NCI-H446 (cell line): ENCODE data around the gene NEDD1.

ENCODE experiments used
- DNase-seq, 2 experiments: peaks; one replicate each; lab custom pipeline; 2025; lab: John Stamatoyannopoulos, UW

The NEDD1 gene, protein sequence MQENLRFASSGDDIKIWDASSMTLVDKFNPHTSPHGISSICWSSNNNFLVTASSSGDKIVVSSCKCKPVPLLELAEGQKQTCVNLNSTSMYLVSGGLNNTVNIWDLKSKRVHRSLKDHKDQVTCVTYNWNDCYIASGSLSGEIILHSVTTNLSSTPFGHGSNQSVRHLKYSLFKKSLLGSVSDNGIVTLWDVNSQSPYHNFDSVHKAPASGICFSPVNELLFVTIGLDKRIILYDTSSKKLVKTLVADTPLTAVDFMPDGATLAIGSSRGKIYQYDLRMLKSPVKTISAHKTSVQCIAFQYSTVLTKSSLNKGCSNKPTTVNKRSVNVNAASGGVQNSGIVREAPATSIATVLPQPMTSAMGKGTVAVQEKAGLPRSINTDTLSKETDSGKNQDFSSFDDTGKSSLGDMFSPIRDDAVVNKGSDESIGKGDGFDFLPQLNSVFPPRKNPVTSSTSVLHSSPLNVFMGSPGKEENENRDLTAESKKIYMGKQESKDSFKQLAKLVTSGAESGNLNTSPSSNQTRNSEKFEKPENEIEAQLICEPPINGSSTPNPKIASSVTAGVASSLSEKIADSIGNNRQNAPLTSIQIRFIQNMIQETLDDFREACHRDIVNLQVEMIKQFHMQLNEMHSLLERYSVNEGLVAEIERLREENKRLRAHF

DNA sequence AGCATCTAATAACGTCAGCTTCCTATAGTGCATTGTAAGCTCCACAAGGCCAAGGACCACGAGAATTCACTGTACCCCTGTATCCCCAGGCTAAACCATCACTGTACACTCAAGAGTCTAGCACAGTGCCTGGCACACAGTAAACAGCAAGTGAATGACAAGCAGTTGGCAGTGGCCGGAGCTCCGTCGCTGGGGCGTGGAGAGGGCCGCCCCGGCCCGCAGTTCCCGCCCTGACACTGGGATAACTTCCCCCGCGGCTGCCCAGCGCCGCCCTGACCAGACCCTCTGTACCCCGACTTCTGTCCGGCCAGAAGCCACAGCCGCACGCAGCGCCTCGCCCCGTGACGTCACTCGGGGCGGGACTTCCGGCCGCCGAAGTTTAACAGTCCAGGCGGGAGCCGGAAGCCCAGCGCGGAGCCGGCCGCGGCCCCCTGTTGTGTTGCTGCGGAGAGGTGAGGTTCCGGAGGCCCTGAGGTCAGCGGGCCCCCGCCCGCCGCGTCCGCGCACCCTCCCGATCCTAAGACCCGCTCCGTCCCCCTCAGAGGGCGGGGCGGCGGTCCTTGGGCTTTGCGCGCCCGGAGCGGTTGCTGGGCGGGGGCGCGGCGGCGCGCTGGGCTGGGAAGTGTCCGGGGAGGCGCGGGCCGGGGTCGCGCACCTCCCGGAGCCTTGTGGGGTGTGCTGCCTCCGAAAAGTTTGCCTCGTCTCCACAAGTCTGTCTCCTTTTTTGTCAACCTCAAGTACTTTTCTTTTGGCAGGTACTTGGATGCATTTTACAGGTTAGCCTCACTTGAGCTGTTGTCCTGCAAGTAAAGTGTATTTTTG, at the start of gene NEDD1:
Gene NEDD1, plus strand, starts transcription at position 409 of the 822 bp plus-strand sequence. CDS start 2,503 bp downstream, outside the sequence.
- DNase-seq, result peak; percentile 5 to 85

DNA sequence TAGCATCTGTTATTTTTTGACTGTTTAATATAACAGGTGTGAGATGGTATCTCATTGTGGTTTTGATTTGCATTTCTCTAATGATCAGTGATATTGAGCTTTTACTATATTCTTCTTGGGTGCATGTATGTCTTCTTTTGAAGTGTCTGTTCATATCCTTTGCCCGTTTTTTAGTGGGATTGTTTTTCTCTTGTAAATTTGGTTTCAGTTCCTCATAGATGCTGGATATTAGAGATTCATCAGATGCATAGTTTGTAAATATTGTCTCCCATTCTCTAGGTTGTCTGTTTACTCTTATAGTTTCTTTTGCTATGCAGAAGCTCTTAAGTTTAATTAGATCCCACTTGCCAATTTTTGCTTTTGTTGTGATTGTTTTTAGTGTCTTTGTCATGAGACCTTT, 48.9 kb upstream of the NEDD1 start:
- no peak for DNase-seq

DNA sequence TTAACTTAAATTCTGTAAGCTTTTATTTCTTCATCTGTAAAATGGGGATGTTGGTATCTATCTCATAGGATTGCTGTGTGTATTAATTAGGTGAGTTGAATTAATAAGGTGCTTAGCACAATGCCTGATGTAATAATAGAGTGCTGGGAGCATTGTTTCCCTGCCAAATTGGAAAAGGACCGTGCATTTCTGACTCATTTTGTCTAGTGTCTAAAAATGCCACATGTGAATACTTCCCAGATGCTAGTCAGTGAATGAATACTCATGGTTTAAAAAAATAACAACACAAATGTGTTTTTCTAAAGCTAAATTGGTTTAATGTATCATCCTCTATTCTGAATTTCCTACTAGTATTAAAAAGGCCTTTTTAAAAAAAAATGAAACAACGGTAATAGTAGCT, 45.4 kb upstream of the NEDD1 start:
- DNase-seq, result no peak

DNA sequence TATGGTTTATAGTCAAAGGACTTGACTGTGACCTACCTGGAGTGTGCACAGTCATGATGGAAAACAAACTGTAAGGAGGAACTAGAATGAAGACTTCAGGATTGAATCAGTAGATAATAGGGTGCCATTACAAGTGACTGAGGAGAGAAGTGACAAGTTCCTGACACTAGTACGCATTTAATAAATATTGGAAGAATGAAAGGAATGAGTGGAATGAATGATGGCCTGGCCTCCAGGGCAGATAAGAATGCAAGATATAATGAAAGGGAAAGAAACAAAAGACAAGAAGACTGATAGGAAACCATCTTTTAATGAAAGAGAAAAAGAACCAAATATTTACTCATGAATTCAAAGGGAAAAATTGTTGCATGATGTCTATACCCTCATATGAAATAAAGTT, 44.7 kb upstream of the NEDD1 start:
- DNase-seq, result no peak

DNA sequence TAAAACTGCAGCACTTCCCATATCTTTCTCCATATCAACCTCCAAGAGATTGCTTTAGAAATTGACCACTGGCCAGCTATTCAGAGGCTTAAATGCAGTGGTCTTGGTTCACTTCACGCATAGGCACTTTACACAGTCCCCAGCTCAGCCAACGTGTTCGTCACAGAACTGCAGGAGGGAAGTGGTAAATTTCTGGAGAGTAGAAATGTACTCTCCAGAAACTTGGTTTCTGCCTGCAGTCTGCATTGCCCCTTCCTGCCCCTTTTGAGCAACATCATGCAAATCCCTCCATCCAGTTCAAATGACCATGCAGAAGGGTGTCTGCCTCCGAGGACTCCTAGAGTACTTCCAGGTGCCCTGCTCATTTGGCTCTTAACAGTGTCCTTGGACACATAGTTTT, 42.7 kb upstream of the NEDD1 start:
- no peak for DNase-seq

DNA sequence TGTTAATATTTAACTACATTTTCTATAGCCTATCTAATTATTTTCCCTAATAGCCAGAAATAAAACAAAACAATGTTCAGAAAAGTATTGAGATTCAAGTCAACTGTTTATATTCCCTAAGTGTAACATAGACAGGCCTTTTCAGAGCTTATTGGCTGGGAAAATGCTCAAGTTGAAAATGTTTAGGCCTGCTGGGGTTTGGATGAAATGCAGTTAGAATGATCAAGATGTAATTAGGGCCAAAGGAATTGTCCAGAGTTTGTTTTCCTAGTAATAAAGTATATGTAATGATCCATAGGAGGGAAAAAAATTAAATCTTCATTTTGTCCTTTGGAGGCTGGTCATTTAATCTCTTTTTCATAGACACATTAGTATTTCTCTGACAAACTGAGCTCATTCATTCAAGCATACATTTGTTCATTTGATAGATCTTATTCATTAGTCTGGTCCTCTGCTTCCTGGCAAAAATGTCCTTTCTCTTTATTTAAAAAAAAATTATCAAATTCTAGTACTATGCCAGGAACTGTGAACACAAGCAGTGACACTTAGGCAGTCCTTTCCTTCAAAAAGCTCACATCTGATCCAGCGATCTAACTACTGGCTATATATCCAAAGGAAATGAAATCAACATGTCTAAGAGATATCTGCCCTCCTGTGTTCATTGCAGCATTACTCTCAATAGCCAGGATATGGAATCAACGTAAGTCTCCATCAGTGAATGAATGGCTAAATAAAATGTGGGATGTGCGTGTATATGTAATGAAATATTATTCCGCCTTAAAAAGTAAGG, 40.1 kb upstream of the NEDD1 start:
- DNase-seq, result no peak

DNA sequence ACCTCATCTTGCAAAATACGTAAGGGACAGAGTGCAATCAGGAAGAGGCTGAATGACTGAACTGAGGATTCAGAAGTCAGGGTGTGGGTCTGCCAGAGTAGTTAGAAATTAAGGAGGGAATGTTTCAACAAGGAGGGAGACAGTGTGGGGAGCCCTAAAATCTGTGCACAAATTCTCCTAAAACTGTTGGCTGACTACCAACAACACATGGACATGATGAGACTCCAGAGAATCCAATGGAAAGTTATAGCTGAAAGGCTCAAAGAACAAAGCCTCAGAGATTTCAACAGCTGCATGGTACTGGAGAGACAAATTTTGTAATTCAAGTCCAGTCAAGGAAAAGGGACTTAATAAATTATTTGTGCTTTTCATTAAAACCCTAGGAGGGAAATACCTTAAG, 36.1 kb upstream of the NEDD1 start:
- DNase-seq, result no peak

DNA sequence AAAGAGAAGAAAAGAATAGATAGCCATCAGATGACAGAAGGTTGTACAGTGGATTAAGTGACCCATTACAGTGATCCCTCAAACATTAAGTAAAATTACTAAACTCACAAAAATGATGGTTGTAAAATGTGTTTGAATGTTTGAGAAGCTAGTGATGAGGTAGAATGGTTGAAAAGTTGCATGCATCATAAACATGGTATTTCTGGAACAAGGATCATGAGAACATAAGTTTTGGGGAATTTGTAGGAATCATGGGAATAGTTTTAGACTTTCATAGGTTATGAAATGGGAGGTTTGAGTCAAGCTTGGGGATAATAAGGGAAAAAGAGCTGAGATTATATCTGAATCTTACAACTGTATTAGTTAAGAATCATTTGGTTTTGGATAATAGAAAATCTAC, 34.1 kb upstream of the NEDD1 start:
- no peak for DNase-seq

DNA sequence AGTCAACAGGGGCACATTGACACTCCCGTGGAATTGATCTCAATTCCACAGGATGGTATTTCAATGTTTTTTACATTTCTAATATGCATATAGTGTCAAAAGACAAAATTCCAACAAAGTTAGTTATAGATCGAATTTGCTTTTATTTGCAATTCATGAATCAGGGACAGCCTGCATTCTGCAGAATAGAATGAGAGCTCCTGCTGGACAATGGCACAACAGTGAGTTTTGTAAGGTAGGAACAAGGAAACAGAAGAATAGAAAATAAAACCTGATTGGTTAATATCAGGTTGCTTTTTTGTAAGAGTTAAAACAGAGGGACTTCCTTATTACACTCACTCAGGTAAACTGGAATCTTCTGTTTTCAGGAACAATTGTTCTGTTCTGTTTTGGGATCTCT, 32.8 kb upstream of the NEDD1 start:
- no peak for DNase-seq

DNA sequence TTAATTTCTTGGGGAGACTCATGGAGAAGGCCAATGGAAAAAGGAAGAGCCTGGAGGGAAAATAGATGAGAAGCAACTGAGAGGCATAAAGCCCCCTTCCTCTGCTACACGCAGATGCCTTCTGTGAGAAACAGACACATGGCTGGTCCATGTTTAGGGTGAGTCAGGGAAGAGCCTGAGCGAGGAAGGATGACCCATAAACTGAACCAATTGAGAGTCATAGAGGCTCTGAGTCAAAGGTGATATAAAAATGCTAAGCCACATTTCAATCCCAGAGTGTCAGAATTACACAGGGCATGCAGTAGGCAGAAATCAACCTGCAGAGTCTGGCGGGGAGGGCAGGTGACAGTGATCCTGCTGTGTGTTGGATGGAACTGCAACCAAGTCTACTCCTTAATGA, 30.1 kb upstream of the NEDD1 start:
- no peak for DNase-seq

DNA sequence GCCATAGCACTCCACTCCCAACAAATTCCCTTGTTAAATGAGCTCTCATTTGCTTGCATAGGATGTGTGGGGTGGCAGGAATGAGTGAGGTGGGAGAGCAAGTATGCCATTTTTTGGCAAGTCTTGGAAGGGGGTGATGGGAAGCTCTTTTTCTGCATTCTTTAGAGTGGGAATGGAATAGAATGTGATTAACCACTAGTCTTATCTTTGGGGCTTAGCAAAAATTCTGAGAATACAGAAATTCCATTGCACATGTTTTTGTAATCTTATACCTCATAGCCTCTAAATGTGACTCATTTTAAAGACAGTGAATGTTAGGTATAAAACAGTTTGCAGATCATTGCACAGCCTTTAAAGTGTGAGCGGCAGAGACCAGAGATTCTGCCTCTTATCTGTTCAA, 28.4 kb upstream of the NEDD1 start:
- DNase-seq, result no peak

DNA sequence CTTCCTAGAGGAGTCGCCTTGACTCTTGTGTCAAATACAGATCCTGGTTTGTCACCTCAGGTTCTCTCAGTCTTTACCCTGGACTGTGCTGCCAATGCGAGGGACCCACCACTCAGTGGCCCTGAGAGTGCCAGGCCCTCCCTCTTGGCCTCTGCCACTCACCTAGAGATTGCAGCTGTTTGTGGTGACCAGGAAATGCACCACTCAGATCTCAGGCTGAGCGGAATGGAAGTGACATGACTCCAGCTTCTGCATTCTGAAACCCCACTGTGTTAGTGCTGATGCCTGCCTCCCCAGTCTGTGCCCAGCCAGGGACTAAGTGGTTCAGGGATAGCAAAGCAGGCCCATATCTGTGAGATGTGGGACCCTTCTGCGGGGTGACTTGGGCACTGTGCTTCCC, 27.8 kb upstream of the NEDD1 start:
- DNase-seq, result no peak

DNA sequence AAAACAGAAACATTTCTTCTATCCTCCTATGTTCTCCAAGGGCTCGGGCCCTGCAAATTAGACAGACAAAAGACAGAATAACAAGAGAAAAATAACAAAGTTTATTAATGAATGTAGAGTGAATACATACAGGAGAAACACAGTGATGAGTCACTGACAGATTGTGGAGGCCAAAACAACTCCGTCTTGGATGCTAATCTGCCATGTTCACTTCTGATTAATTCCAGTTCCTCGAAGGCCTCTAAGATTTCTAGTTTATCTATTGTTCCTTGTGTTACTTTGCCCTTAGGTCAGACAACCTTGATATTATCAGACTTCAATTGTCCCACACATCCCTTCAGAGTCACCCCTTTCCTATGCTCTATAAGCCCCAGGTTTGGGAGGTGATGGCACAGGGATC, 26.8 kb upstream of the NEDD1 start:
- DNase-seq, result no peak

DNA sequence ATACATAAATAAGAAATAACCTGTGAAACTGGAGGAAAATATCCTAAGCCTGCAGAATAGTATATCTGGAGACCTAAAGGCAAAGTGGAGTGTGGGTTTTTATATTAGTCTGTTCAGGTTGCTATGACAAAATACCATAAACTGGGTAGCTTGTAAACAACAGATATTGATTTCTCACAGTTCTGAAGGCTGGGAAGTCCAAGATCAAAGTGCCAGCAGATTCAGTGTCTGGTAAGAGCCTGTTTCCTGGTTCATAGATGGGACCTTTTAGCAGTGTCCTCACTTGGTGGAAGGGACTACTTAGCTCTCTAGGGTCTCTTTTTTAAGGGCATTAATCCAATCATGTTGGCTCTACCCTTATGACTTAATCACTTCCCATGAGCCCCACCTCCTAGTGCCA, 25.4 kb upstream of the NEDD1 start:
- DNase-seq, result no peak

DNA sequence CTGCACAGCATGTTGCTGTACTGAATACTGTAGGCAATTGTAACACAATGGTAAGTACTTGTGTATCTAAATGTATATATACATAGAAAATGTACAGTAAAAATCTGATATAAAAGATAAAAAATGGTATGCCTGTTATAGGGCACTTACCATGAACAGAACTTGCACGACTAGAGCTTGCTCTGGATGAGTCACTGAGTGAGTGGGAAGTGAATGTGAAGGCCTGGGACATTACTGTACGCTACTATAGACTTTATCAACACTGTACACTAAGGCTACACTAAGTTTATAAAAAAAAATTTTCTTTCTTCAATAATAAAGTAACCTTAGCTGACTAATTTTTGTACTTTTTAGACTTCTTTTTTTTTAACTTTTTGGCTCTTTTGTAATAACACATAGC, 24.2 kb upstream of the NEDD1 start:
- no peak for DNase-seq

DNA sequence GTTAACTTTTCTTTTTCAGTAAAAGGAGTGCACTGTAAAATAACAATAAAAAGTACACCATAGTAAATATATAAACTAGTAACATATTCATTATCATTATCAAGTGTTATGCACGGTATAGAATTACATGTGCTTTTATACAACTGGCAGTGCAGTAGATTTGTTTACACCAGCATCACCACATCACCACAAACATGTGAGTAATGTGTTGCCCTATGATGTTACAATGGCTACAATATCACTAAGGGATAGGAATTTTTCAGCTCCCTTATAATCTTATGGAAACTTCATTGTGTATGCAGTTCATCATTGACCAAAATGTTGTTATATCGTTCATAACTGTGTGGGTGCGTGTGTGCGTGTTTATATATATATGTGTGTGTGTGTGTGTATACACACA, 23.5 kb upstream of the NEDD1 start:
- no peak for DNase-seq

DNA sequence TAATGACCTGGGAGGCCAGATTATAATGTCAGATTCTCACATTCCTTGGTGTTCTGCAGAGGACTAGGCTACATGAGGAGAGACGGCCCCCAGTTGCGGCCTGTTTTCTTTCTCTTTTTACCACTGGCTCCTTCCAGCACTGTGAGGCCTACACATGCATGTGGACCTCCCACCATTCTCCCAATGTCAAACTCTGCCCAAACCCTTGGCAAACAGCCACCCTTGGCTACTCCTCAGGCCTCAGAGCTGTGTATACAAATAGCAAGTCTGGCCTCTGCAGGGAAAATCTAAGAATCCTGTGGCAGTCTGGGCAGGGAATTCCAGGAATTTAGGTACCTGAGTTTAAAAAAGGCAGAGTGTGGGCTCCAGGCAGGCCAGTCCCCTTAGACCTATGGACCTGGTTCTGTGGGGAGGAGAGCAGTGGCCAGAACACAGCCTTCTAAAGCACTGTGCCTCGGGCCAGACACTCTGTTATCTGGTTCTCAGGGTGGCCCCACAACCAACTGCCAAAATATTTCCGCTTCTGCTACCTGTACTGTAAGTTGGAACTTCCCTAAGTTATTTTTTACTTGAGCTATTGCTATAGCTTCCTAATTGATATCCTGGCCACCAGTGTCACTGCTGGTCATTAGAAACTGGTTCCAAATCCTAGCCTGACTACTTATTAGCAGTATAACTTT, 19.9 kb upstream of the NEDD1 start:
- peak in 1 of 2 experiments; percentile 9 for DNase-seq

DNA sequence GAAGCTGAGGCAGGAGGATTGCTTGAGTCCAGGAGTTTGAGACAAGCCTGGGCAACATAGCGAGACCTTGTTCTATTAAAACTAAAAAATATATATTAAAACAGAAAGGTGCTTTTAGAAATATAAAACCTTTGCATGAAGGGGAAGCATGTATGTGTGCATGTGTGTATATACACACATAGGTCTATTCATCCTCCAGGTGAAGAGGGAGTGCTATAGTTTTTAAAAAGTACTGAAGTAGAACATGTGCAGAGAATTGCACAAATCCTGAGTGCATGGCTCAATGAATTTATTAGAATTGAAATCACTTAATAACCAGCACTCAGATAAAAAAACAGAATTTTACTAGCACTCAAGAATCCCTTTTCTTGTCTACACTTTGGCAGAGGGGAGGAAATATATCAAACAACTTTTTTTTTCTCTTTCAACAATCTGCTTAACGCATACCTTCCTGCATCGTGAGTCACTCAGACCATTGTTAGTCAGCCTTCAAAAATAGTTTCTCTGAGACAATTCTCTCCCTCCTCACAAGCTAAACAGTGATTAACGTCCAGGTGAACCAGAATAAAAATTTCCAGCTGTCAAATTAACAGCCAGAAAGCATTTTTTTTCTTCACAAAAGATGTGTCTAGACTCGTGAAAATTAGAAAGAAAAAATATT, 17.7 kb upstream of the NEDD1 start:
- DNase-seq, result no peak

DNA sequence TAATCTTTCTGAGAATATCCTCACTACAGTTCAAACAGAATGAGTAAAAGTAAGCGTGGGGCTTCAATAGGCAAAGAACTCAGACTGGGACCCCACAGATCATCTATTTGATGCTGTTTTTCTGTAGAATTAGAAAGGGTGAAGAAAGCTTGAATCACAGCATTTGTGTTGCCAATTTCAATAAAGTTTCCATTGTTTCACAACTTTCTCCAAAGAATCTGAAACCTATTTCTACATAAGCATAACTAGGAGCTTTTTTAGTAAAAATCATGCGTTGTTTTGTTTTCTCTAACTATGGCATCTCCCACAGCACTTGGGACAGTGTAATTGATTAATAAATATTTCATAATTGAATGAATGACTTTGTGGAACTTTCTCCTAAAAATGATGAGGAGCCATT, 16.7 kb upstream of the NEDD1 start:
- no peak for DNase-seq

DNA sequence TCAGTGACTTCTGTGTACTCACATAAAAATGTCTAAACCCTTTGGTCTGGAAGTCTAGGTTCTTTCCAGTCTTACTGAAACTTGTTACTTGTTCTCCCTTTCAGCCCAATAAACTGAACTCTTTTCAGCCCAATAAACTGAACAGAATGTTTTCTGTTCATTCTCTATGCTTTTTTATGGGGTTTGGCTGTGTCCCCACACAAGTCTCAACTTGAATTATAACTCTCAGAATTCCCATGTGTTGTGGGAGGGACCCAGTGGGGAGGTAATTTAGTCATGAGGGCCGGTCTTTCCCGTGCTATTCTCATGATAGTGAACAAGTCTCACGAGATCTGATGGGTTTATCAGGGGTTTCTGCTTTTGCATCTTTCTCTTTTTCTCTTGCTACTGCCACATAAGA, 15.0 kb upstream of the NEDD1 start:
- no peak for DNase-seq

DNA sequence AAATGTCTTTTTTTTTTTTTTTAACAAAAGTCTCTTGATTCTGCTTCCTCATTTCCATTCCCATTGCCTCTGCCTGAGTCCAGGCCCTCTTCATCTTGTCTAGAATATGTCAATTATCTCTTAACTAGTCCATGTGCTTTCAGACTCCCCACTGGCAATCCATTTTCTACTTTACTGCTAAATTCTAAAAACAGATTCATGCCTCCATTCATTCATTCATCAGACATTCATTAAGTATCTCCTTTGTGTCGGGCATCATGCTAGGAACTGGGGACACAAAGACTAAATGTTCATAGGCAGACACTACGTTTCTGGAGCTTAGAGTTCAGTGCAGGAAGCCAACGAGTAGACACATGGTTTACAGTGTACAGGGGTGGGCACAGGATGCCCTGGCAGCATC, 9.6 kb upstream of the NEDD1 start:
- no peak for DNase-seq
